ENCODE data around the gene CRLF3. TPM values are rescaled to one million over a fixed set of nuclear protein-coding genes. Genes with fewer than 3 reads are reported as not detected.
A peak's percentile ranks its signal among the peaks of the same experiment; 100 is the strongest.

The CRLF3 gene
- total RNA-seq, 1 donor from 2014 or later = 53.5 TPM

DNA sequence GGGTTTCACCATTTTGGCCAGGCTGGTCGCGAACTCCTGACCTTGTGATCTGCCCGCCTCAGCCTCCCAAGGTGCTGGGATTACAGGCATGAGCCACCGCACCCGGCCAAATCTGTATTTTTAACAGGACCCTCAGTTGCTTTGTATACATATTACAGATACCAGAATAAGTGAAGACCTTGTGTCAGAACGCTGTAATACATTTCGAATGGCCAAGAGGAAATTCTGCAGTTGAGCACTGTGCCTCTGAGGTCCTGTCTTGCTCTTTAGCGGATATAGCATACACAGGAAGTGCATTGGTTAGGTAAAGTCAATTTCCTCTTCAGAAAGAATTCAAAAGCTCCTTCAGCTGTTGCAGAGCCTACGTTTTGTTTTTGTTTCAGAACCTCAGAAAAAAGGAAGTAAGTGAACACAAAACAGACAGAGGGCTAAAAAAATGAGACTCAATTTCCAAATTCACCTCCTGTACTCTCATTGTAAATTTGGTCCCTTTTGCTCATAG is 15.7 kb downstream of the CRLF3 start:
- ChIA-PET POLR2A (interaction anchor here (0.6 to 5.5 kb wide), 11 partner anchors 10 to 199 kb away, joined by 3 to 152 read pairs (median 7); partner anchors contain the start of genes ATAD5, CRLF3 and RNF135), CTCF (interaction anchor here (1.4 to 2.5 kb wide), 3 partner anchors 10 to 16 kb away, joined by 4 to 32 read pairs (median 6); partner anchors contain the start of gene CRLF3)
- ATAC-seq (ENCODE audit: low read depth) (peak; percentile 94), DNase-seq (no peak)
- intact Hi-C loops (cut with micrococcal nuclease) = loop anchor here (1.0 to 5.0 kb wide), 5 partner anchors 15 to 332 kb away; partner anchors contain the start of genes CRLF3, GOSR1, RNF135 and TEFM
- Mint-ChIP-seq H3K27me3 (no peaks in the 10 kb centered on the region), H3K4me1 (peaks cover 70% of the 10 kb centered on the region), H3K27ac (peak overlapping the region; percentile 95), H3K9me3 (no peaks in the 10 kb centered on the region), H3K36me3 (ENCODE audit: low read depth) (peaks cover 21% of the 10 kb centered on the region), H3K4me3 (peak overlapping the region; percentile 81)
- TF ChIP-seq, protein P1, sequence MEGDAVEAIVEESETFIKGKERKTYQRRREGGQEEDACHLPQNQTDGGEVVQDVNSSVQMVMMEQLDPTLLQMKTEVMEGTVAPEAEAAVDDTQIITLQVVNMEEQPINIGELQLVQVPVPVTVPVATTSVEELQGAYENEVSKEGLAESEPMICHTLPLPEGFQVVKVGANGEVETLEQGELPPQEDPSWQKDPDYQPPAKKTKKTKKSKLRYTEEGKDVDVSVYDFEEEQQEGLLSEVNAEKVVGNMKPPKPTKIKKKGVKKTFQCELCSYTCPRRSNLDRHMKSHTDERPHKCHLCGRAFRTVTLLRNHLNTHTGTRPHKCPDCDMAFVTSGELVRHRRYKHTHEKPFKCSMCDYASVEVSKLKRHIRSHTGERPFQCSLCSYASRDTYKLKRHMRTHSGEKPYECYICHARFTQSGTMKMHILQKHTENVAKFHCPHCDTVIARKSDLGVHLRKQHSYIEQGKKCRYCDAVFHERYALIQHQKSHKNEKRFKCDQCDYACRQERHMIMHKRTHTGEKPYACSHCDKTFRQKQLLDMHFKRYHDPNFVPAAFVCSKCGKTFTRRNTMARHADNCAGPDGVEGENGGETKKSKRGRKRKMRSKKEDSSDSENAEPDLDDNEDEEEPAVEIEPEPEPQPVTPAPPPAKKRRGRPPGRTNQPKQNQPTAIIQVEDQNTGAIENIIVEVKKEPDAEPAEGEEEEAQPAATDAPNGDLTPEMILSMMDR (IDR thresholded peaks at IDR 0.05) = no peak

DNA sequence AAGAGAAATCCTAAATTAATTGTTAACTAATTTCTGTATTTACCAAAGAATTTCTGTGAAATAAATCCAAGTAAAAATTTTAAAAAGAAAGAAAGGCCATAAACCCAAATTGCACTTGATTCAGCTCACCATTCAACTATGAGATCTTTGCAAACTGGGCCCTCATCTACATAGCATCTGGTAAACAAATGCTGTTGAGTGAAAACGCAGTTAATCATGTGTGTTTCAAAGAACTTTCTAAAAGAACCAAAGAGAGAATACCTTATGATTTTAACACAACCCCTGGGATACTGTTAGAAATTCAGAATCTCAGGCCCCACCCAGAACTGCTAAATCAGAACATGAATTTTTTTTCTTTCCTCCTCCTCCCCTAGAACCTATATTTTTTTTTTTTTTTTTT is 16.6 kb downstream of the CRLF3 start:
- CTCF ChIA-PET = interaction anchor here (0.9 kb wide), 1 partner anchor 16 kb away, joined by 4 read pairs; the partner anchor contains the start of gene CRLF3
- DNase-seq (no peak), ATAC-seq (ENCODE audit: low read depth) (no peak)
- Mint-ChIP-seq H3K9me3 (peaks cover 2% of the 10 kb centered on the region), H3K27ac (peak overlapping the region; percentile 95), H3K27me3 (no peaks in the 10 kb centered on the region), H3K36me3 (ENCODE audit: low read depth) (peaks cover 29% of the 10 kb centered on the region), H3K4me3 (peak overlapping the region; percentile 50), H3K4me1 (peaks cover 67% of the 10 kb centered on the region)
- TF ChIP-seq, protein P1 (IDR thresholded peaks at IDR 0.05) = no peak
- intact Hi-C loops (cut with micrococcal nuclease) = loop anchor here (5.0 kb wide), 3 partner anchors 99 to 331 kb away; partner anchors contain the start of genes GOSR1, RNF135 and TEFM
- POLR2A ChIA-PET = interaction anchor here (0.6 to 5.5 kb wide), 5 partner anchors 16 to 162 kb away, joined by 3 to 152 read pairs (median 7); partner anchors contain the start of genes ATAD5, CRLF3 and RNF135

- ATAC-seq (ENCODE audit: low read depth) (no peak), DNase-seq (no peak)
- intact Hi-C loops (cut with micrococcal nuclease) = loop anchor here (1.0 to 5.0 kb wide), 4 partner anchors 101 to 410 kb away; partner anchors contain the start of genes GOSR1, RNF135 and TEFM
- Mint-ChIP-seq H3K4me3 (peak overlapping the region; percentile 3), H3K27me3 (no peaks in the 10 kb centered on the region), H3K27ac (peak overlapping the region; percentile 77), H3K36me3 (ENCODE audit: low read depth) (peaks cover 45% of the 10 kb centered on the region), H3K9me3 (peaks cover 2% of the 10 kb centered on the region), H3K4me1 (peaks cover 55% of the 10 kb centered on the region)
- TF ChIP-seq, protein P1 (IDR thresholded peaks at IDR 0.05) = no peak
- ChIA-PET CTCF (interaction anchor here (0.6 to 2.3 kb wide), 4 partner anchors 19 to 1026 kb away, joined by 3 to 11 read pairs (median 6); partner anchors contain the start of gene CRLF3), POLR2A (interaction anchor here (0.6 to 1.7 kb wide), 5 partner anchors 10 to 203 kb away, joined by 3 to 10 read pairs (median 3); partner anchors contain the start of gene CRLF3)
Measured at GRCh38 chr17:30805944-30806456, 18.5 kb downstream of the CRLF3 start.

- H3K27me3 Mint-ChIP-seq = no peaks in the 10 kb centered on the region
- intact Hi-C loops (cut with micrococcal nuclease) = no loop called here
- no peak for DNase-seq
- H3K27ac Mint-ChIP-seq = no peak overlapping the region
- peaks cover 2% of the 10 kb centered on the region for H3K9me3 Mint-ChIP-seq
- H3K4me1 Mint-ChIP-seq = peaks cover 16% of the 10 kb centered on the region
- H3K4me3 Mint-ChIP-seq = no peak overlapping the region
- no peak for ATAC-seq (ENCODE audit: low read depth)
- H3K36me3 Mint-ChIP-seq (ENCODE audit: low read depth) = peaks cover 59% of the 10 kb centered on the region
- TF ChIP-seq, protein P1 (IDR thresholded peaks at IDR 0.05) = no peak
- ChIA-PET POLR2A (no interaction called here), CTCF (no interaction called here)
Measured at GRCh38 chr17:30801671-30802070, 22.8 kb downstream of the CRLF3 start.

DNA sequence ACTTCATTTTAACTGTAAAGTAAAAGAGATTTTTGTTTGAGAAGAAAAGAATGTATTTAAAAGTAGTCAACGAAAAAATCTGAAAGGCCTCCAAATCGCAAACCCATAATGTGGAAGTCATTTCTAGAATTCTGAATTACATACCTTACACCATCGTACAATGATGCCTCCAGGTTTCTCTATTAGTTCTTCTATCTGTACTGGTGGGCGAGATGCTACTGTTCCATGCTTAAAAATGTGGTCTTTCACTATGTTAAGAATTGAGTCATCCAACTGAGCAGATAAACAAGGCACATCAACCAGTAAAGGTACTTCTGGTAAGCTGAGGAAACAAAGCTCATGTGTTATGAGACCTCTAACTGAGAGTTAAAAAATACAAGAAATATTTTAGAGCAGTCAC is 28.5 kb downstream of the CRLF3 start:
- Mint-ChIP-seq H3K4me1 (no peaks in the 10 kb centered on the region), H3K27ac (no peak overlapping the region), H3K9me3 (no peaks in the 10 kb centered on the region), H3K36me3 (ENCODE audit: low read depth) (peaks cover 76% of the 10 kb centered on the region), H3K27me3 (no peaks in the 10 kb centered on the region), H3K4me3 (no peak overlapping the region)
- TF ChIP-seq, protein P1 (IDR thresholded peaks at IDR 0.05) = no peak
- CTCF ChIA-PET = no interaction called here
- intact Hi-C loops (cut with micrococcal nuclease) = no loop called here
- DNase-seq = no peak
- no peak for ATAC-seq (ENCODE audit: low read depth)
- POLR2A ChIA-PET = interaction anchor here (1.1 kb wide), 1 partner anchor 10 kb away, joined by 3 read pairs; no protein-coding TSS in a partner anchor
